Adrenal gland (tissue), 12 donors: Measurements from ENCODE around the gene EHMT1. TPM values are rescaled to one million over a fixed set of nuclear protein-coding genes. Genes with fewer than 3 reads are reported as not detected.
"Not testable (repeated sequence)": the region's sequence is repeated elsewhere in the genome, so short reads cannot be mapped to it uniquely, and the experiment has no call there.

Experiments used
- DNase-seq, 7 donors: peaks; one replicate each; pipeline ENCODE4 v3.0.0-alpha.2; 2019 to 2020
- H3K27ac ChIP-seq, 5 donors: fragments of 200-600 bp; sonication (generic) in 4 of 5; 1 replicate in 3 of 5; 2 replicates in 2 of 5; pipeline versions ENCODE4 v1.5.1 to v1.8.0; 2016 to 2020; ENCODE audit warnings: mild to moderate bottlenecking in 1 of 5
- H3K27me3 ChIP-seq: fragments of 200-600 bp; 2 replicates; pipeline ENCODE4 v1.8.0; 2021
- H3K36me3 ChIP-seq, 2 donors: fragments of 200-600 bp; replicated peaks in 1 of 2; 1 replicate in 1 of 2; 2 replicates in 1 of 2; pipeline versions ENCODE4 v1.5.1 to v1.8.0; 2018 to 2022
- H3K4me1 ChIP-seq, 2 donors: fragments of 200-600 bp; replicated peaks in 1 of 2; 1 replicate in 1 of 2; 2 replicates in 1 of 2; pipeline versions ENCODE4 v1.5.1 to v1.8.0; 2018 to 2021
- H3K4me3 ChIP-seq, 4 donors: fragments of 200-600 bp; sonication (generic) in 3 of 4; one replicate each; pipeline ENCODE4 v1.5.1; 2016 to 2018
- H3K9me3 ChIP-seq, 3 donors: fragments of 200-600 bp; sonication (generic) in 1 of 3; replicated peaks in 1 of 3; 1 replicate in 2 of 3; 2 replicates in 1 of 3; pipeline versions ENCODE4 v1.5.1 to v1.8.0; 2016 to 2021
- POLR2A ChIP-seq, 2 donors: fragments of 450-650 bp; IDR thresholded peaks; one replicate each; pipeline ENCODE4 v1.6.1; 2017; ENCODE audit warnings: antibody characterized with exemption in 2 of 2, mild to moderate bottlenecking in 2 of 2, moderate library complexity in 1 of 2
- WGBS, 4 donors: extraction: QIAGEN DNeasy Blood & Tissue Kit in 2 of 4; methylation state at CpG; one replicate each; pipeline versions ENCODE4 v1.1.5 to v1.1.7; 2013 to 2017; 5-methylcytosine and 5-hydroxymethylcytosine counted together
- intact Hi-C, 2 donors: fragments of 100-400 bp; cut with DNase I; formaldehyde crosslinking; loops; one replicate each; pipeline versions ENCODE4 v1.14.1 to v1.15.0; 2022 to 2023
- polyA plus RNA-seq, 3 donors: library from polyadenylated mRNA; stranded (reverse); fragments of 200-250 nt in 2 of 3; fragments of 350-450 nt in 1 of 3; fragmentation: Illumina TruSeq in 1 of 3; extraction: RNeasy Lipid Tissue Mini Kit (QIAGEN cat#74804) in 1 of 3; gene quantifications; one replicate each; pipeline ENCODE4 v1.2.3, GENCODE V29; 2013 to 2014
- total RNA-seq, 9 donors: library from RNA; depleted of rRNA in 4 of 9; stranded (reverse); fragments of >200 nt in 4 of 9; fragments of 120-200 nt in 1 of 9; fragmentation: NEBNext Ultra II Directional in 1 of 9; extraction: Animal tissue kit (Norgen Biotek cat#: 25700) in 1 of 9; gene quantifications; one replicate each; pipeline versions ENCODE4 v1.1.0 to v1.2.4, GENCODE V29; 2013 to 2023
- TF ChIP-seq, protein P1 (sequence below), 6 experiments: fragments of 450-650 bp in 4 of 6; fragments of 200-600 bp in 2 of 6; sonication (generic) in 1 of 6; IDR thresholded peaks; 1 replicate in 5 of 6; 2 replicates in 1 of 6; pipeline versions ENCODE4 v1.5.1 to v1.8.0; 2016 to 2021; ENCODE audit warnings: antibody characterized with exemption in 6 of 6, mild to moderate bottlenecking in 2 of 6, moderate library complexity in 1 of 6
- donor health status: healthy with polysubstance abuse.
- donor health status: Bipolar disorder and iron deficiency.
- donor health status: DM: yes; HTN: yes; CAD: no.
- donor health status: DM: no; HTN: no; CAD: no.
- donor health status: DM: no; HTN: no; CAD: no.
- donor health status: DM: yes; HTN: yes; CAD: no.

The EHMT1 gene
- total and polyA plus RNA-seq, 12 donors, result 42.0 to 171 (median 71.0) TPM

DNA sequence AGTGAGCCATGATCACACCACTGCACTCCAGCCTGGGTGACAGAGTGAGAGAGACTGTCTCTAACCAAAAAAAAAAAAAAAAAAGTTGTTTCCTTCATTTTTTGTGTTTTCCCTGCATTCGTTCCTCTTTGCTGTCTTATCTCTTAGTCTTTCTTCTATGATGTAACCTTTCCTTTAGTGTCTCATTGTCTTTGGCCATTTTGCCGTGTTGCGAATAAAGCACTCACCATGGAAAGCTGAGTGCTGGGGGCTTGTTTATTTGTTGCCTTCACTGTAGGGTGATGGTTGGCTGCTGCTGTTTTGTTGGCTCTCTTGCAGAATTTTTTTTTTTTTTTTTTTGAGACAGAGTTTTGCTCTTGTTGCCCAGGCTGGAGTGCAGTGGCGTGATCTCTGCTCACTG lies 7.7 kb downstream of the EHMT1 start:
- DNase-seq, result no peak
- Histone ChIP-seq H3K27me3 (no peaks in the 10 kb centered on the region), H3K36me3 (no peaks in the 10 kb centered on the region), H3K4me1 (peaks cover 18 to 63% of the 10 kb centered on the region in 2 donors), H3K9me3 (no peaks in the 10 kb centered on the region), H3K4me3 (no peak overlapping the region), H3K27ac (no peak overlapping the region)
- intact Hi-C loops, result no loop called here
- WGBS, 4 donors, result 45 to 66% (median 55%) methylated on average over 4 of the region's 4 CpGs
- no peak for TF ChIP-seq POLR2A (IDR thresholded peaks at IDR 0.05)
- TF ChIP-seq, protein P1, sequence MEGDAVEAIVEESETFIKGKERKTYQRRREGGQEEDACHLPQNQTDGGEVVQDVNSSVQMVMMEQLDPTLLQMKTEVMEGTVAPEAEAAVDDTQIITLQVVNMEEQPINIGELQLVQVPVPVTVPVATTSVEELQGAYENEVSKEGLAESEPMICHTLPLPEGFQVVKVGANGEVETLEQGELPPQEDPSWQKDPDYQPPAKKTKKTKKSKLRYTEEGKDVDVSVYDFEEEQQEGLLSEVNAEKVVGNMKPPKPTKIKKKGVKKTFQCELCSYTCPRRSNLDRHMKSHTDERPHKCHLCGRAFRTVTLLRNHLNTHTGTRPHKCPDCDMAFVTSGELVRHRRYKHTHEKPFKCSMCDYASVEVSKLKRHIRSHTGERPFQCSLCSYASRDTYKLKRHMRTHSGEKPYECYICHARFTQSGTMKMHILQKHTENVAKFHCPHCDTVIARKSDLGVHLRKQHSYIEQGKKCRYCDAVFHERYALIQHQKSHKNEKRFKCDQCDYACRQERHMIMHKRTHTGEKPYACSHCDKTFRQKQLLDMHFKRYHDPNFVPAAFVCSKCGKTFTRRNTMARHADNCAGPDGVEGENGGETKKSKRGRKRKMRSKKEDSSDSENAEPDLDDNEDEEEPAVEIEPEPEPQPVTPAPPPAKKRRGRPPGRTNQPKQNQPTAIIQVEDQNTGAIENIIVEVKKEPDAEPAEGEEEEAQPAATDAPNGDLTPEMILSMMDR (IDR thresholded peaks at IDR 0.05), result no peak

GRCh38 chr9:137627406-137627805 lies 8.6 kb downstream of the EHMT1 start:
- intact Hi-C loops, H3K4me3 ChIP-seq, H3K27me3 ChIP-seq, H3K9me3 ChIP-seq, H3K27ac ChIP-seq, H3K36me3 ChIP-seq: not testable (repeated sequence)
- WGBS, 4 donors, result 95 to 98% (median 97%) methylated on average over 12 to 14 of the region's 14 CpGs
- peak in 1 of 7 donors; percentile 13 for DNase-seq
- peaks cover 28 to 63% of the 10 kb centered on the region in 2 donors for H3K4me1 ChIP-seq

- Histone ChIP-seq H3K27me3 (no peaks in the 10 kb centered on the region), H3K36me3 (no peaks in the 10 kb centered on the region), H3K9me3 (no peaks in the 10 kb centered on the region), H3K4me3 (no peak overlapping the region), H3K27ac (peak overlapping the region; percentile 53 to 86 (median 76)), H3K4me1 (peaks cover 36 to 69% of the 10 kb centered on the region in 2 donors)
- WGBS, 4 donors, result 25 to 37% (median 32%) methylated on average over 1 of the region's 1 CpG
- no peak for TF ChIP-seq POLR2A (IDR thresholded peaks at IDR 0.05)
- TF ChIP-seq, protein P1 (IDR thresholded peaks at IDR 0.05), result no peak
- intact Hi-C loops, result no loop called here
- DNase-seq, result peak in 1 of 7 donors; percentile 6
Measured at GRCh38 chr9:137630126-137630525, 11.3 kb downstream of the EHMT1 start.

DNA sequence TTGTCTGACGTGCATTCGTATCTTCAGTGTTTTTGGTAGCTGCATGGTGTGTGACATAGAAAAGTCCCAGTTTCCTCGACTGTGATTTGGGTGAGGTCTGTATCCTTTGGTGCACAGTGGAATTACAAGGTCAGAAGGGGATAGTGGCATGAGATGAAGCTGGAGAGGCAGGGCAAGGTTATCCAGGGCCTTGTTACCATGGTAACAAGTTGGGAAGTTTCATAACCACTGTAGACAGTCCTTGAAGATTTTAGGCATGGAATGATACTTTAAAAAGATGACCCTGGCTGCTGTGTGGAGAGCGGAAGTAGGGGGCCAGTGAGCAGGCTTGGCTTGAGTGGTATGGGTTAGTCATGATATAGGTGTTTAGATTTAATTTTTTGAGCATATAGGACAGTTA lies 11.9 kb downstream of the EHMT1 start:
- intact Hi-C loops, result no loop called here
- Histone ChIP-seq H3K27me3 (no peaks in the 10 kb centered on the region), H3K9me3 (no peaks in the 10 kb centered on the region), H3K27ac (peak overlapping the region; percentile 53 to 86 (median 76)), H3K4me3 (no peak overlapping the region), H3K36me3 (no peaks in the 10 kb centered on the region), H3K4me1 (peaks cover 36 to 64% of the 10 kb centered on the region in 2 donors)
- DNase-seq, result peak in 6 of 7 donors; percentile 50 to 77 (median 68)
- 23 to 30% (median 28%) methylated on average over 4 of the region's 4 CpGs for WGBS, 4 donors
- TF ChIP-seq, protein P1 (IDR thresholded peaks at IDR 0.05), result peak in 3 of 6 experiments; percentile 1 to 19 (median 10)
- peak in 1 of 2 donors; percentile 36 for TF ChIP-seq POLR2A (IDR thresholded peaks at IDR 0.05)
